Esophagus squamous epithelium (tissue), 4 donors: ENCODE data around the gene TBC1D3B.

ENCODE experiments used
- CTCF ChIP-seq, 6 experiments: fragments of 450-650 bp in 4 of 6; fragments of 200-600 bp in 2 of 6; sonication (generic) in 2 of 6; IDR thresholded peaks; one replicate each; pipeline ENCODE4 v1.5.1; 2016 to 2019; ENCODE audit warnings: antibody characterized with exemption in 6 of 6, mild to moderate bottlenecking in 4 of 6, moderate library complexity in 4 of 6
- POLR2A ChIP-seq, 4 donors: fragments of 450-650 bp; IDR thresholded peaks; one replicate each; pipeline ENCODE4 v1.6.1; 2017; ENCODE audit warnings: antibody characterized with exemption in 4 of 4, mild to moderate bottlenecking in 4 of 4, moderate library complexity in 3 of 4

- TF ChIP-seq CTCF (IDR thresholded peaks at IDR 0.05) = no peak
- no peak for TF ChIP-seq POLR2A (IDR thresholded peaks at IDR 0.05)
These were observed 23.8 kb downstream of the TBC1D3B start for GRCh38 chr17:36152639-36153120.
